Measurements from ENCODE around the gene DOK5.

- TF ChIP-seq CTCF (IDR thresholded peaks at IDR 0.05) (no peak), POLR2A (IDR thresholded peaks at IDR 0.05) (no peak)
These were observed 64.2 kb downstream of the DOK5 start for GRCh38 chr20:54539521-54540046.

Data from adrenal gland (tissue), 5 donors.